D341Med (cell line): ENCODE results near the gene PASK.
"Not testable (repeated sequence)": the region's sequence is repeated elsewhere in the genome, so short reads cannot be mapped to it uniquely, and the experiment has no call there.

Source experiments
- DNase-seq: peaks from one replicate; pipeline ENCODE4 v3.0.0; 2012; ENCODE audit warnings: low spot score

The PASK gene

DNA sequence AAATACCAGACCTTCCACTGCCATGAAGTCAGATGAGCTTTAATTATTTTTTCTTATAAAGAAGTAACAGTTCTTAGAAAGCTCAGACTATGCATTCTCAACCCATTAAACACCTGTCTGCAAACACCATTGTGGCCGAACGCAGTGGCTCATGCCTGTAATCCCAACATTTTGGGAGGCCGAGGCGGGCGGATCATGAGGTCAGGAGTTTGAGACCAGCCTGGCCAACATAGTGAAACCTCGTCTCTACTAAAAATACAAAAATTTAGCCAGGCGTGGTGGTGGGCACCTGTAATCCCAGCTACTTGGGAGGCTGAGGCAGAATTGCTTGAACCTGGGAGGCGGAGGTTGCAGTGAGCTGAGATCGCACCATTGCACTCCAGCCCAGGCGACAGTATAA, 44.7 kb downstream of the PASK start:
- not testable (repeated sequence) for DNase-seq

DNA sequence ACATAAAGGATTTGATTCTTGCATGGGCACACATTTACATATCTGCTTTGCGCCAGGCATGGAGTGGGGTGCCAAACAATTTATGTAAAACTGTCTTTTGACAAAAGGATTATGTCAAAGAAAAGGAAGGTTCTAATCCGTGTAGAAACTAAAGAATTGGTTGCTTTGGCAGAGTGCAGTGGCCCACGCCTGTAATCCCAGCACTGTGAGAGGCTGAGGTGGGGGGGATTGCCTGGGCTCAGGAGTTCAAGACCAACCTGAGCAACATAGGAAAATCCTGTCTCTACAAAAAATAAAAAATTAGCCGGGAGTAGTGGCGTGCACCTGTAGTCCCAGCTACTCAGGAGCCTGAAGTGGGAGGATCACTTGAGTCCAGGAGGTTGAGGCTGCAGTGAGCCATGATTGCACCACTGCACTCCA, 46.1 kb downstream of the PASK start:
- no peak for DNase-seq

DNA sequence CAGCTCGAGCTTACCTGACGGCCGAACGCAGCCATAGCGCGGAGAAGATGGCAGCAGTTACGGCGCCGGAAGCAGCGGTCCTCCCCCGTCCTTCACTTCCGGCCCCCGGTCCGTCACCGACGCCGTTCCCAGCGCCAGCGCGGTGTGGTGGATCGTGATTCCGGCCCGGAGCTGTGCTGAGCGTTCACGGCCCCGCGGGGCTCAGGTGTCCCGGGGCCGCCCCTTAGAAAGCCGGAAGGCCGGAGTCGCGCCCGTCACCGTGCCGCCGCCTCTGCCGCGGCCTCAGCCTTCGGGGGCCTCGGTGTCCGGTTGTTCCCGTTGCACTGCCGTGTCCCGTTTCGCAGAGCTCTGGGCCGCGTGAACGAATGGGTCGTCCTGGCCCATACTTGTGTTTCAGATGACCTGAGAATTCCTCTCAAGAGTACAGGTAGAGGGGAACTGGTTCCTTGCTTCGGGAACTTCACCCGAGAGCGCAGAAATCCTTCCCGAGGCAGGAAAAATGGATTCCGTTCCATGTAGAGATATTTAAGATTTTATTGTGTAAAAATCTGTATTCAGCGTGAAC, 47.0 kb downstream of the PASK start, which contains the start of gene MTERF4:
MTERF4 (minus strand) TSS at position 49 of the 565 bp plus-strand sequence; CDS start at position 35, 14 bp downstream.
- DNase-seq = peak; percentile 91

DNA sequence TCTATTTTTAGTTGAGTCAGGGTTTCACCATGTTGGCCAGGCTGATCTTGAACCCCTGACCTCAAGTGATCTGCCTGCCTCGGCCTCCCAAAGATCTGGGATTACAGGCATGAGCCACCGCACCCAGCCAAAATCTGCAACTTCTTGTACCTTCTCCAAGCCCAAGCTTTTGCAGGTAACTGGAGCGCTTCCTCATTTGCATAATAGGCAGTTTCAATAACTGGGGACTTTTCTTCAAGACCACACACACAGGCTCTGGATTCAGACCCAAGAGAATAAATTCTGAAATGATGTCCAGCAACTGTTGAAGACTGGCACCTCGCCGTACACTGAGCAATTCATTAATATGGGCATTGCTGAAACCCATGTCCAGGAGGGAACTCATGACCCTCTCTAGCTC, 50.0 kb downstream of the PASK start:
- no peak for DNase-seq

DNA sequence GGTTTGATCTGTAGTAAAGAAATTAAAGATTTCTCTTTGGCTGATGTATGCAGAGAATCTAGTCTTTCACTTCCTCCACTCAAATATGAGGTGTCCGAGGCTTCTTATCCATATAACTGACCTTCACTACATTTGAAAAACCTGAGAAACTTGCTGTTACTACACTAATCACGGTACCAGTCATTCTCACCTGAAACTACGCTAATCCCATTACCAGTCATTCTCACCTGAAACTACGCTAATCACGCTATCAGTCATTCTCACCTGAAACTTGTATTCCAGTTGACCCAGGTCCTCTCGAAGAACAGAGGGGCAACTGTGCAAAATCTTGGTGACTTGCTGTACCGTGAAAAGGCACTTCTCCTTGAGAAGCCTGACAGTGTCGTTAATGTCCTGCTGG, 52.3 kb downstream of the PASK start:
- no peak for DNase-seq

DNA sequence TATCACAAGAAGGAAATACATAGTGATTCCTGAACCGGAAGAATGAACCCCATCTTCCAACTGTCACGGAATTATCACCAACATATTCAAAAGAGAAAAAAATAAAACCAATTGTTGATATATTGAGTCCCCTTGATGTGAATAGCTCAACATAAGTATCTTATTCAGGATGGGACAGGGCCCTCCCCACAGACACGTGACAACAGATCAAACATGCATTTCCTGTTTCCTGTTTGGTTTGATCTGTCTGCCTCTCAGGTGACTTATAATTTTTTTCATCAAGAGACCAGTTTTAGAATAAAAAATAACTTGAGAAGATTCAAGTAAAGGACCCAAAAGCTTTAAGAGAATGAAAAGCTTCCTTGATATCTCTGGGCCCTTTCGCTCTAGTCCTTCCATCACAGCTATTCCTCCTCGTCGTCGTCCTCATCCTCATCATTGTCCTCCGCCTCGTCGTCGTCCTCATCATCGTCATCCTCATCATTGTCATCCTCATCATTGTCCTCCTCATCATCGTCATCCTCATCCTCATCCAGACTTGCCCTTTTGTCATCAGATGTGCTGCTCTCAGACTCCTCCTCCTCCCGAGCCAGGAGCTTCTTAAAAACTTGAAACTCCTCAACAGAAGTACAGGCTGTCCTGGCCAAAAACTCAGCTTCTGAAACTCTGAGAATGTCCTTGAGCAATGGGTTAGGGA, 53.5 kb downstream of the PASK start:
- no peak for DNase-seq

DNA sequence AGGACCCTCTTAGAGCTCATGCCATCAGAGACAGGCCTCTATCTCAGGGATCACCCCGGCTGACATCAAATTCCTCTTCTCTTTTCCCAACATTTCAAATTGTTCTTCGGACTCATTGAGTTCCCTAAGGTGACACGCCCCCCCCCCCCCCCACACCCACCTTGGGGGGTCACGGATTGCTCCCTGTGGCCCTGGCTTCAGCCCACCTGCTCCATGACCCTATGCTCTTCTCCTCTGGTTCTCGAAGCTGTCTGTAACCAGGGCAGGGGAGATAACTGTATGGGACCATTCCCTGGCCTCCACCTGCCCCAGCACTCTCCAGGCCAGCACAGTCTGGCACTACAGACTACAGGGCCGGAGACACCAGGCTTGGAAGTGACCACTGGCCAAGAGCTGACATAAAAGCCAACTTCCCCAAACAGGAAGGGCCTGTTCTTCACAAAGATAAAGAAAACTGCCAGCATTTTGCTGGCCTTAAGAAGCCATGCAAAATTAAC, 54.3 kb downstream of the PASK start:
- DNase-seq = no peak

DNA sequence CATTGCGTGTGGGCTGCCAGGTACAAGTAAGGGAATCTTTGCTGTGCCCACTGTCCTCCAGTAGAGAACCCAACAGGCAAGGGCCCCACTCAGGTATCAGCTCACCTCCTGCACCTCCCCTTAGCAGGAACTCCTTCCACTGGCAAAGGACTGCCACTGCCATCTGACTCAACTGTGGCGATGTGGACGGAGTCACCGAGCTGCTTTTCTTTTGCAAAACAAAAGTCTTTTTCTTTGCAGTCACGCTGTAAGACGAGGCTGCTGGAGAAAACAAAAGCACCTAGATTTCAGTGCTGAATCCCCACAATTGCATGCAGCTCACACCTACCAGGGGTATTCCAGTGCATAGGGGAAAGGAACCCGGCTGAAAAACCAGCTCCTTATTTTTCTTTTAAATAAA, 55.1 kb downstream of the PASK start:
- DNase-seq = no peak

DNA sequence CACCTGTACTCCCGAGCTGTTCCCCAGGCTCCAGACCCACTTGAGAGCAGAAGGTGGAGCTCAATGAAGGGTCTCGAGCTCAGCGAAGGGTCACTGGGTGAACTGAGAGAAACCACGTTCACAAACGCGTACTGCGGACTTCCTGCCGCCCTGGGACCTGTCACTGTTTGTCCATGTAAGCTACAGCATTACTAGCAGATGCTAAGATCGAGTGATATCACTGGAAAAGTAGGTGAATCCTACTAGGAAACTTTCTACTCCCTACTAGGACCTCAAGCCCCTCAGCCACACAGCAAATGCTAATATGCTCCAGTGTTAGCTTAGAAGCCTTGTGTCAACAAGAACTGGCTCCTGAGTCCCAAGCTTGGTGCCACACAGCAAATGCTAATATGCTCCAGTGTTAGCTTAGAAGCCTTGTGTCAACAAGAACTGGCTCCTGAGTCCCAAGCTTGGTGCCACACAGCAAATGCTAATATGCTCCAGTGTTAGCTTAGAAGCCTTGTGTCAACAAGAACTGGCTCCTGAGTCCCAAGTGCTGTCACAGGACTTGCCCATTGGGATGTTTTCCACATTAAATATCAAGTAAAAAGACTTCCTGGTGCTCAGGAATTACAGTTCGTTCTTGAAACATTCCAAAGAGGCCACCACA, 56.0 kb downstream of the PASK start:
- not testable (repeated sequence) for DNase-seq

DNA sequence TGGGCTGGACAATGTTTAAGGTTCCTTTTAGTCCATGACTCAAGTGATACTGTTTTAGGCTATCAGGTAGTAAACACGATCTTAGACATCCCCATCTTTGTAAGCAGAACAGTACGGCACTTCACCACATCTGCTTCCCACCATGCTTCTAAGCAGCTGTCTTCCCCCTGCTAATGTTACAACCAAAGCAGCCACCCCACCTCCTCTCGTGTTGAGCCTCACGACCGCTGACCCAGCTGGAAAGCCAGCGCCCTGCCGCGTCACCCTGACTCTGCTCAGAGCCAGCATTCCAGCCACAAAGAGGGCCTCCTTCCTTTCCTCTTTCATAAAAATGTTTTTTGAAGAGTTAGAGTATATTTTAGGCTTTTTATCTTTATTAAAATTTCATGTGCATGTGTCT, 56.6 kb downstream of the PASK start:
- DNase-seq = no peak

DNA sequence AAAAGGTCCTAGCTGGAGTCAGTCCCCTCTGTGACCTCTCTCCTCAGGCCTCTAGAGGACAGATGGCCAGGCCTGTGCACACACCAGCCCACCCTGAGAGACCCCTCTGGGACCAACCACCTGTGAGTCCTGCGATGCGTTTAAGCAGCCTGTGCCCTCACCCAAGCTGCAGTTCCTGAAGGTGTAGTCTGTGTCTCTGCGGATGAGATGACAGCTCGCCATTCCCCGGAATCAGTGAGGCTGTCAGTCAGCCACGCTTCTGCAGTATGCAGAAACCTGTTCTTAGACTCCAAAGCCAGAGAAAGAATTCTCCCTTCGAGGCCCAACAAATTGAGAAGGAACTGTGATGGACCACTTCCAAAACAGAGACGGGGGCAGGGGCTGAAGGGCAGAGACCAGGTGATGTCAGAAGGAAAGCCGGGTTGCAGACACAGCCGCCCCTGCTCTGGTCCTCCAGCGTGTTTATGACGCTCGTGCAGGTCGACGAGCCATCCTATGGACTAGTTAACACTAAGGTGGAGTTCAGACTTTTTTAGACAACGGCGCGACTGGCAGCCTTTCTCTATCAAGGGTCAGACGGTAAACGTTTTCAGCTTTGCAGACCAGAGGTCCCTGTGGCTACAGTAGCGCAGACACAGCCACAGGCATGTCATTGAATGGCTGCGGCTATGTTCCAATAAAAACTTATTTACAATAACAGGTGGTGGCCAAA, 57.4 kb downstream of the PASK start:
- DNase-seq = no peak

DNA sequence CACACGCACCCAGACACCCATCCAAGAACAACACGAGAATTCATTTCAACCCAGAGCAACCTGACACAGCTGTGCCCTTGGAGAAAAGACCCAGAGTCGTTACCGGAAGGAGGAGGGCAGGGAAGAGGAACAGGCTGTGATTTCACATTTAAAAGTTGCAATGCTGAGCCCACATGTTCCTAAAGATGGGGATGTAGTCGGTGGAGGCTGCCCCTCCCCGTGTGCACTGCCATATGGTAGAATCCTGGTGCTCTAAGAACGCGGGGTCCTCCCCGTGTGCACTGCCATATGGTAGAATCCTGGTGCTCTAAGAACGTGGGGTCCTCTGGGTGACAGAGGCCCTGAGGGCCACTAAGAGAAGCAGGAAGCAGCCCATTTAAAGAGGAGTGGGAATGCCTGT, 58.1 kb downstream of the PASK start:
- no peak for DNase-seq

DNA sequence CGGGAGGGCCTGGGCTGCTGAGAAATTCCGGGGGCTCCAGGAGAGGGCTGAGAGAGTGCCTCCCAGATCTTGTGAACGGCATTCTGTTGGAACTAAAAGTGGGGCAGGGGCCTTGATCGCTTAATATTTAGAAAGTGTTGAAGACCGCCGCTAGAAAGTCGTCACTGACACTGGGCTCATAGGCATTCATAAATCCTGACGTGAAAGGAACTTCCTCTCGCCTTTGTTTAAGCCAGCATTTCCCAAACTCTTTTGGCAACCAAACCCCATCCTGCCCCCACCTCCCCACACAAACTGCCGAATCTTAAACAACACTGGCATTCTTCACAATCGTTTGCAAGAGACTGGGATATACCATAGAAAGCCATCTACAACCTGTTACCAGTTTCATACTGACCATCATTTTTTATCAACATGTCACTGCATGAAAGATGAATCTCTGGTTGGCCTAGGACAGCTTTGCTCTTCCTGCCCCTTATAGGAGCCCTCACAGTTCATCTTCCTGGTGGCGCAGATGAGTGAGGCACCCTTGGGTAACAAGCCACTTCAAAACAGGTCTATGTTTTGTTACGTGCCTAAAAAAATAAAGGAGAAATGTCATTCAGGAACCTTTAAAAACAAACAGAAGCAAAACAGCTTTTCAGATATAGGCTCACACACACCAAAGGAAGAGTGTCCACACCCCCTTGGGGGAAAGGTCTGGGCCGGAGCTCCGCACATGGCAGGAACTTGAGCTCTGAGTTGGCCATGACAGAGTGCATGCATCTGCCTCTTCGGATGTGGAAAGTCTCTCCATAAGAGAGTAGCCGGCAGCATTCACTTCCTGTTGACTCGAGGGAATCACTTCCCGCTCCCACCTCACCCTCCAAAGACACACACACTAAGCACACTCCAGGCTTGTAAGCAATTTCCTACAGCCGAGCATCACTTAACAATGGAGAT, 60.2 kb downstream of the PASK start:
- no peak for DNase-seq

DNA sequence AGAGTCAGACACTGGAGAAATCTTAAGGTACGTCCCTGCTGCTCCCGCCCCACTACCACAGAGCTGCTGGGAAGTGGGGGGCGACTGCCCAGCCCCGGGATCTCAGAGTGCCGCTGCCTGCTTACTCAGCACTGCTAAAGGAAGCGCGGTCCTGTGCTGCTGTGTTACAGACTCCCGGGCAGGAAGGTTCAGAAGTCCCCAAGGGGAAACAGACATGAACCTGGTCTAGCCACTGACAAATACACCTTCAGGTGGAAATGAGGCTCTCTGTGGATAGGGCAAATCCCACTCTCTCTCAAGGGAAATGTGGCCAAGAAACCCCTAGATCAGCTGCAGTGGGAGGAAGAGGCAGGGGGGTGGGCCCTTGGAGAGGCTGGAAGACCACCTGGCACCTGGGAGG, 60.9 kb downstream of the PASK start:
- DNase-seq = no peak

DNA sequence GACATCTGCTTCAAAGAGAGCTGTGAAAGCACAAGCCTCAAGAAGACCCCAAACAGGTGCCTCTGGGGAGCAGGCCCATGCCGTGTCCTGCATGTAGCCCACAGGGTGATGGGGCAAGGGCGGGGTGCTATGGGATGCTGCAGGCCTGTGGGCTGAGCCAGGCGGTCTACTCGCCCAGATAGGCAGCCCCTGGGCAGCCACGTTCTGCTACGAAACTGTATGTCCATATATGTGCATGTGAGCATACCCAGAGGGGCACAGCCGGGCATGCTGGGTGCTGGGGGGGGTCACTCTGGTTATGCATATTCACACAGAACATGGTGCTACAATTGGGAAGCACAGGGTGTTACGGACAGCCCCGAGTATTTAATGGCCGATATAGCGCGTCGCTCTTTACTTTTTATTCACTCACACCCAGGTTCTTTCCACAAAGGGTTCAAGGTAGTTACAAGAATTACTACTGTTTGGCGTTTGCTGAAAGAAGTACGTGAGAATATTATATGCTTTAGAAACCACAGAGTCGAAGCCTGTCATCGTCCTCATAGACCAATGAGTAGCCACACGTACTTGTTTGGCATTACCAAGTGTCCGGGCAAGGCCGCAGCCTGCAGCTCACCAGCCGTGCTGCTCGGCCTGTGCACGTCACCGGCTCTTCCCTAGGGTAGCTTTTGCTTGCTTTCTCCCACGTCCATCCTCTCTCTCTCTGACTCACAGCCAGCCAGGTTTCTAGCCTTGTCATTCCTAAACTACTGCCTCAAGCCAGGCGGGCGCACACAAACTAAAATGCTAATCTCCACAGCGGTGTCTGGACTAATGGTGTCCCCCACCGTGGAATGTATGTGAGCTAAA, 61.6 kb downstream of the PASK start:
- no peak for DNase-seq

DNA sequence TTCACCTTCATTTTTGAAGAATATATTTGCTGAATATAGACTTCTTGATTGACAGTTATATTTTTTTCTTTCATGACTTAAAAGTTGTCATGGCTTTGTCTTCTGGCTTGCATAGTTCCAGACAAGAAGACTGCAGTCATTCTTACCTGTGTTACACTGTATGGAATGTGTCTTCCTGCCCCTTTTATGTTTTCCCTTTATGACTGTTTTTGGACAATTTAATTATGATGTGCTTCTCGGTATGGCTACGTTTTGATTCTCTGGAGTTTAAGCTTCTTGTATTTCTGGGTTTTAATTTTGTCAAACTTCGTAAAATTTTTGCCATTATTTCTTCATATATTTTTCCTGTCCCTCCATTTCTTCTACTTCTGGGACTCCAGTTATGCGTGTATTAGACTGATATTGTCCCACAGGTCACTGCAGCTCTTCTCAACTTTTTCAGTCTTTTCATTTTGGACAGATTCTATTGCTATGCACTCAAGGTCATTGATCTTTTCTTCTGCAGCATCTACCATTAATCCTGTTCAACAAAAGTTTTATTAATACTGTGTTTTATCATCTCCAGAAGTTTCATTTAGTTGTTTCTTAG, 64.3 kb downstream of the PASK start:
- DNase-seq = no peak

DNA sequence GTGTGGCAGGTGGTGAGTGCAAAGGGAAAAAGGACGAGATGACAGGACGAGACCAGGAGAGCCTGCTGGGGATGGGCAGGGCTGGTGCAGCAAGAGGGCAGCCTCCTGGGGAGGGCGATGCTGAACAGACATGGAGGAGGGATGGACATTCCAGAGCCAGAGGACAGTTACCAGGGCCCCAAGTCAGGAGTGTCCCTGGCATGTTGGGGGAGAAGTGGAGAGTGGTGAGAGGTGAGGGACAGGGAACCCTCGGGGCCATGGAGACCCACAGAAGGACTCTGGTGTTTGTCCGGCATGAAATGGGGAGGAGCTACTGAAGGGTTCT, 66.2 kb downstream of the PASK start:
- no peak for DNase-seq

DNA sequence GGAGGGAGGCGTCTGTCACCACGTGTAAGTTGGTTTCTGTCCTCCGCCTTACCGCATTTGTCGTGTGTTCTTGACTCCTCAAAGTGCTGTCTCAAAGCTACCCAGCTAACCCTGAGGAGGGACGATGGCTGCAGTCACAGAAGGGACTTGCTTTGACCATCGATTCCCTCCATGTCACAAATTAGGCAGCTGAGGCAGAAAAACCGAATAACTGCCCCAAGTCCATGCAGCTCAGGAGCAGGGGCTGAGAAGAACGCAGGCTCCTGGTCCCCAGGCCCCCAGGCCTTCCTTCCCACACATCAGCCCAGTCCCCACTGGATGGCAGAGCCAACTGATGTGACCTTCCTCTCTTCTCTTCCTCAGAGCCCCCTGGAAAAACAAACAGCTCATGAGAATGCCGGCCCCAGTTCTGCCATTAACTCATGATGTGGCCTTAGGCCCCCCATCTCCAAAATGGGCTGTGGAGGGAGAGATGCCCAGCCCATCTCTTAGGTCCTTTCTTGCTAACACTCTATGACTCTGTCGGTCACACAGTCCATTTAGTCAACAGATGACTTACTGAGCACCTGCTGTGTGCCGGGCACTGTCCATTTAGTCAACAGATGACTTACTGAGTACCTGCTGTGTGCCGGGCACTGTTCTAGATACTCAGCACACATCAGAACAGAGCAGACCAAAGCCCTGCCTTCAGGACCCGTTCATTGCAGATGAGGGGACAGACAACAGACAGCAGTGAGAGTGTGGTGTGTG, 66.8 kb downstream of the PASK start:
- no peak for DNase-seq

DNA sequence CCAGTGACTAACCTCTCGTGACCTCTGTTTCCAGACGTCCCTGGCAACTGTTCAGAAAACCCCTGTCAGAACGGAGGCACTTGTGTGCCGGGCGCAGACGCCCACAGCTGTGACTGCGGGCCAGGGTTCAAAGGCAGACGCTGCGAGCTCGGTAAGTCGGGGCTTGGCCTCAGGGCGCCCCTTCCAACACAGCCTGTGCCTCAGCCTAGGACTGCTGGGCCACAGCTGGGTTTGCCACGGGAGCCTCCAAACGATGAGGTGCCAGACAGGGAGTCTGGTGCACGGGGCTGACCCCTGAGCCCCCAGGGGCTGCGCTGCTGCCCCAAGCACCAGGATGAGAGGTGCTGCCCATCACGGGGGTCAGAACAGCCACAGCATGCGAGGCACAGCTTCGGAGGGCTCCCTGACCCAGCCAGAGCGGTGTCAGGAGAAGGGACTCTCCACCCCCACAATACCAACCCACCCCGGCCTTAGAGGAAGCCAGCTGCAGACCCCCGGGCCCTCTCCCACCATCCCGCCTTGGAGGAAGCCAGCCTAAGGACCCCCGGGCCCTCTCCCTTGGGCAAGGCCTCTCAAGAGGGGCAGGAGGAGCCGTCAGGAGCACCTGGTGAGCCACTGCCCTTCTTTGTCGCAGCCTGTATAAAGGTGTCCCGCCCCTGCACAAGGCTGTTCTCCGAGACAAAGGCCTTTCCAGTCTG, 67.5 kb downstream of the PASK start:
- no peak for DNase-seq
